ENCODE measurements around the gene B4GALT2.

Gene B4GALT2

DNA sequence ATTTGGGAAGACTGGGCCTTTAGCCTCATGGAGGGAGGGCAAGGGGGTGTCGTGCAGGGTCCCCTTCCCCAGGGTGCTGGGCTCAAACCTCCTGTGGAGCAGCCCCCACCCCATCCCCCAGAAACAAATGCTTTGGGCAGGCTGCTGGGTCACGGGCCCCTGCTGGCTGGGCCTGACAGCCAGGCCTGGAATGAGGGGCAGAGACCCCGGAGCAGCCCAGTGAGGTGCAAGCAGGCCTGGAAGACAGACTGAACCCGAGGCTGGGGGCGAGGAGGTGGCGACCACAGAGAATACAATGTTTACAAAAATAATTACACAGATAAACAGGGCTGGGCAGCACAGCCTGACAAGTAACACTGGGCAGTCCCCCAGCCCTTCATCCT, 17.7 kb downstream of the B4GALT2 start:
- no CpG with 5 or more reads among the region's 6 CpGs for WGBS (ENCODE audit: extremely low coverage, insufficient coverage, low lambda C conversion rate)
- H2BK5ac ChIP-seq (ENCODE audit: low read length), result no peak overlapping the region
- H4K8ac ChIP-seq (ENCODE audit: low read depth, low read length), result no peak overlapping the region
- H3K23ac ChIP-seq (ENCODE audit: low read length), result no peak overlapping the region
- no peaks in the 10 kb centered on the region for H3K79me1 ChIP-seq (ENCODE audit: low read length)
- no peaks in the 10 kb centered on the region for H3K4me1 ChIP-seq (ENCODE audit: control insufficient read depth, low read depth, low read length)
- H3K4ac ChIP-seq (ENCODE audit: low read depth, low read length), result no peak overlapping the region
- no peak for DNase-seq
- no peak overlapping the region for H3K4me3 ChIP-seq (ENCODE audit: low read length)
- no peak overlapping the region for H3K9ac ChIP-seq (ENCODE audit: low read length)
- no peaks in the 10 kb centered on the region for H3K36me3 ChIP-seq (ENCODE audit: control insufficient read depth, insufficient read depth, low read length)
- no peak overlapping the region for H3K56ac ChIP-seq (ENCODE audit: low read length)
- no peak overlapping the region for H3K27ac ChIP-seq (ENCODE audit: low read depth, low read length)
- no peak overlapping the region for H3K18ac ChIP-seq (ENCODE audit: low read length)
- H2BK120ac ChIP-seq (ENCODE audit: low read depth, low read length), result no peak overlapping the region
- H3K4me2 ChIP-seq (ENCODE audit: low read length), result no peak overlapping the region
- H4K5ac ChIP-seq (ENCODE audit: low read length), result no peak overlapping the region
- H2BK15ac ChIP-seq (replicated peaks; ENCODE audit: low read depth), result no peak overlapping the region
- H3K27me3 ChIP-seq (ENCODE audit: insufficient read depth, low read length, poor library complexity), result no peaks in the 10 kb centered on the region
- no peak overlapping the region for H2AK5ac ChIP-seq (ENCODE audit: low read length)
- H3K79me2 ChIP-seq (ENCODE audit: control insufficient read depth, insufficient read depth, low read length), result no peaks in the 10 kb centered on the region

DNA sequence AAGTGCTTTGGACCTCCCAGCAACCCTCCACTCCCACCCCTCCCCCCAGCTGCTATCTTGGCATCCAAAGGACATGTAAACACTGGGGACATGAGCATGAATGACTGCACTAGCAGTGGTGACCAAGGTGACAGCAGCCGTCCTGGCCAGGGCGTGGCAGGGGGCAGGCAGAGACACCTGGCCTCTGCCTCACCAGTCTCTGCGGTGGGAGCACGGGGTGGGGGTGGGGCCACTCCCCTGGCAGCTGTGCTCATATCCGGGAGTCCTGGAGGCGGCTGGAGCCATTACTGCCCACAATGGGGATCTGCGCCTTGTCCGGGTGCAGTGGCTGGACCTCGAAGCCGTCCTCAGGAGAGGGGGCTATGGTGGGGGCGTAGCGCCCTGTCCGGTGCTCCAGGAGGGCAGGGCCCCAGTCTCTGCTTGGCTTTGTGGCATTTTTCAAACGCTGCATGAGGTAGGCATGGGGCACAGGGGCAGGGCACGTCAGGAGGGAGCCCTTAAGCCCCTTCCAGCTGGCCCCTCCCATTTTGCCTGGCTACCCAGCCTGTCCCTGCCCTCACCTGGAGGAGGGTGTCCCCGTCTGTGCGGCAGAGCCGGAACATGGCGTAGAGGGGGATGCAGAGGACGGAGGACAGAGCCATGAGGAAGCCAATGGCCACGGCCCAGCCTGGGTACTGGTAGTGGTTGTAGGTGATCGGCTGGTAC, 18.4 kb downstream of the B4GALT2 start:
- H3K27ac ChIP-seq (ENCODE audit: low read depth, low read length), result no peak overlapping the region
- DNase-seq, result no peak
- no peak overlapping the region for H2BK120ac ChIP-seq (ENCODE audit: low read depth, low read length)
- no peaks in the 10 kb centered on the region for H3K36me3 ChIP-seq (ENCODE audit: control insufficient read depth, insufficient read depth, low read length)
- H3K27me3 ChIP-seq (ENCODE audit: insufficient read depth, low read length, poor library complexity), result no peaks in the 10 kb centered on the region
- no peaks in the 10 kb centered on the region for H3K4me1 ChIP-seq (ENCODE audit: control insufficient read depth, low read depth, low read length)
- H3K79me2 ChIP-seq (ENCODE audit: control insufficient read depth, insufficient read depth, low read length), result no peaks in the 10 kb centered on the region
- no peak overlapping the region for H3K4ac ChIP-seq (ENCODE audit: low read depth, low read length)
- H4K8ac ChIP-seq (ENCODE audit: low read depth, low read length), result no peak overlapping the region
- H3K18ac ChIP-seq (ENCODE audit: low read length), result no peak overlapping the region
- no peak overlapping the region for H2BK15ac ChIP-seq (replicated peaks; ENCODE audit: low read depth)
- no peak overlapping the region for H4K5ac ChIP-seq (ENCODE audit: low read length)
- H3K4me2 ChIP-seq (ENCODE audit: low read length), result no peak overlapping the region
- WGBS (ENCODE audit: extremely low coverage, insufficient coverage, low lambda C conversion rate), result no CpG with 5 or more reads among the region's 22 CpGs
- no peak overlapping the region for H3K23ac ChIP-seq (ENCODE audit: low read length)
- H2BK5ac ChIP-seq (ENCODE audit: low read length), result no peak overlapping the region
- no peak overlapping the region for H3K4me3 ChIP-seq (ENCODE audit: low read length)
- no peak overlapping the region for H2AK5ac ChIP-seq (ENCODE audit: low read length)
- no peak overlapping the region for H3K9ac ChIP-seq (ENCODE audit: low read length)
- H3K79me1 ChIP-seq (ENCODE audit: low read length), result no peaks in the 10 kb centered on the region
- H3K56ac ChIP-seq (ENCODE audit: low read length), result peak overlapping the region; percentile 17

DNA sequence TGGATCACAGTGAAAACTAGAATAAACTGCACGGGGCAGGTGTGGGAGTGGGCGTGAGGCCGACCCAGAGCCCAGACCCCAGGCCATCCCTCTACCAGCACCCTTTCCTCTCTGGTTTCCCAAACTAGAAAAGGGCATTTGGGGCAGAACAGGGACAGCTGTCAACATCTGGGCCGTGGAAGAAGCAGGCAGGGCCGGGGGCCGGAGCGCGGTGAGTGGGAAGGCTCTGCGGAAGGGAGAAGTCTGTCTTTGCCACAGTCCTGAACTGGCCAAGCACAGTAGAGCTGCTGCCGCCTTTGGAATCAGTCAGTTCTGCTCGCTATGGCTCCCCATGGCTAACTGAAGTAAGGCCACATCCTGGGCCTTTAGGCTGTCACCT, 19.0 kb downstream of the B4GALT2 start:
- no peak overlapping the region for H3K4ac ChIP-seq (ENCODE audit: low read depth, low read length)
- no peak overlapping the region for H4K5ac ChIP-seq (ENCODE audit: low read length)

DNA sequence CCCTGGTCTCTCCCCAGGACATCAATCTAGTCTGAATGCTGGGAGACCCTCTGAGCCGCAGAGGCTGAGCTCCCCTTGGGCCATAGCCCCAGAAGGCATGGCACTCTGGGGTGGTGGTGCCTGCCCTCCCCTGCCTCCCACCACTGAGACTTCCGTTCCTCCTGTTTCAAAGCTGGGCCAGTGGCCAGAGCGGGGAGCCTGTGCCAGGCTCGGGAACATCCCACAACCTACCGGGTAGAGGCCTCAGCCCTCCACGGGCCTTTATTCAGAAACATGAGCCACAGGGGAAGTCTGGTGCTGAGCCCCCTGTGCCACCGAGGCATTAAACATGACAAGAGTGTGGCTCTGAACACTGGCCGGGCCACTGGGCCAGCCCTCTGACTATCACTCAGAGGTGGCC, 20.4 kb downstream of the B4GALT2 start:
- Histone ChIP-seq H3K79me2 (ENCODE audit: control insufficient read depth, insufficient read depth, low read length) (no peaks in the 10 kb centered on the region), H3K56ac (ENCODE audit: low read length) (peak overlapping the region; percentile 25), H3K4me1 (ENCODE audit: control insufficient read depth, low read depth, low read length) (no peaks in the 10 kb centered on the region), H3K4ac (ENCODE audit: low read depth, low read length) (no peak overlapping the region), H2BK15ac (replicated peaks; ENCODE audit: low read depth) (no peak overlapping the region), H2AK5ac (ENCODE audit: low read length) (no peak overlapping the region), H4K8ac (ENCODE audit: low read depth, low read length) (no peak overlapping the region), H3K9ac (ENCODE audit: low read length) (no peak overlapping the region), H3K27ac (ENCODE audit: low read depth, low read length) (peak overlapping the region; percentile 24), H2BK5ac (ENCODE audit: low read length) (peak overlapping the region; percentile 26), H4K5ac (ENCODE audit: low read length) (peak overlapping the region; percentile 60), H3K23ac (ENCODE audit: low read length) (no peak overlapping the region), H3K36me3 (ENCODE audit: control insufficient read depth, insufficient read depth, low read length) (no peaks in the 10 kb centered on the region), H3K18ac (ENCODE audit: low read length) (no peak overlapping the region), H3K4me2 (ENCODE audit: low read length) (no peak overlapping the region), H3K4me3 (ENCODE audit: low read length) (no peak overlapping the region), H3K79me1 (ENCODE audit: low read length) (no peaks in the 10 kb centered on the region), H2BK120ac (ENCODE audit: low read depth, low read length) (no peak overlapping the region), H3K27me3 (ENCODE audit: insufficient read depth, low read length, poor library complexity) (no peaks in the 10 kb centered on the region)
- DNase-seq, result no peak
- no CpG with 5 or more reads among the region's 8 CpGs for WGBS (ENCODE audit: extremely low coverage, insufficient coverage, low lambda C conversion rate)

More for the DNA sequence above, 19.0 kb downstream of the B4GALT2 start:
- Histone ChIP-seq H3K4me1 (ENCODE audit: control insufficient read depth, low read depth, low read length) (no peaks in the 10 kb centered on the region), H3K79me1 (ENCODE audit: low read length) (no peaks in the 10 kb centered on the region), H3K23ac (ENCODE audit: low read length) (no peak overlapping the region), H3K9ac (ENCODE audit: low read length) (no peak overlapping the region), H4K8ac (ENCODE audit: low read depth, low read length) (no peak overlapping the region), H2BK15ac (replicated peaks; ENCODE audit: low read depth) (no peak overlapping the region), H2BK120ac (ENCODE audit: low read depth, low read length) (no peak overlapping the region), H3K56ac (ENCODE audit: low read length) (no peak overlapping the region), H3K4me3 (ENCODE audit: low read length) (no peak overlapping the region), H3K27me3 (ENCODE audit: insufficient read depth, low read length, poor library complexity) (no peaks in the 10 kb centered on the region), H3K18ac (ENCODE audit: low read length) (no peak overlapping the region), H3K27ac (ENCODE audit: low read depth, low read length) (no peak overlapping the region), H3K79me2 (ENCODE audit: control insufficient read depth, insufficient read depth, low read length) (no peaks in the 10 kb centered on the region), H3K4me2 (ENCODE audit: low read length) (no peak overlapping the region), H2BK5ac (ENCODE audit: low read length) (no peak overlapping the region), H2AK5ac (ENCODE audit: low read length) (no peak overlapping the region), H3K36me3 (ENCODE audit: control insufficient read depth, insufficient read depth, low read length) (no peaks in the 10 kb centered on the region)
- WGBS (ENCODE audit: extremely low coverage, insufficient coverage, low lambda C conversion rate), result no CpG with 5 or more reads among the region's 11 CpGs
- DNase-seq, result no peak

DNA sequence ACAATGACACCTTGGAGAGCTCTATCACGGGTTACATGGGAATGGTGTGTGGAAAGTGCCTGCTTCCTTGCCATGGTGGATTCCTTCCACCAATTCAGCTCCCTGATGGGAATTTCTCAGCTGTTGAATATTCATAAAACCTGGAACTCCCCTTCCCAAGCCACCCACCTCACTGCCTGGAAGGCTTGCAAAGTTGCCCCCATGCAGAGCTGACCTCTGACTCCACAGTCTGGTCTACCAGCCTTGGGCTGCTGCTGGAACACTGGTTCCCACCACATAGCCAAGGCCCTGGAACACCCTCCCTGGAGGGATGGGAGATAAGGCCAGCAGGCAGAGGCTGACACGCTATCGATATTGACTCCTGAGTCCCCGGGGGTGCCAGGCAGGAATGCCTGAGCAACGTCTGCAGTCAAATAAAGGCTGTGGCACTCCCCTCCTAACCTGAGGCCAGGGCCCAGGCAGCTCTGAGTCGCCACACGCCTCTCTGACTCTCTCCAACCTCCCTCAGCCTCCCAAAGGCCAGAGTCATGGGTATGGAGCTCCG, 21.2 kb downstream of the B4GALT2 start:
- H3K4me1 ChIP-seq (ENCODE audit: control insufficient read depth, low read depth, low read length), result no peaks in the 10 kb centered on the region
- WGBS (ENCODE audit: extremely low coverage, insufficient coverage, low lambda C conversion rate), result no CpG with 5 or more reads among the region's 8 CpGs
- H3K4me3 ChIP-seq (ENCODE audit: low read length), result no peak overlapping the region
- no peak overlapping the region for H4K5ac ChIP-seq (ENCODE audit: low read length)
- no peaks in the 10 kb centered on the region for H3K36me3 ChIP-seq (ENCODE audit: control insufficient read depth, insufficient read depth, low read length)
- peak overlapping the region; percentile 18 for H3K56ac ChIP-seq (ENCODE audit: low read length)
- no peak overlapping the region for H3K18ac ChIP-seq (ENCODE audit: low read length)
- H2BK120ac ChIP-seq (ENCODE audit: low read depth, low read length), result no peak overlapping the region
- peak overlapping the region; percentile 24 for H3K27ac ChIP-seq (ENCODE audit: low read depth, low read length)
- no peak overlapping the region for H3K4me2 ChIP-seq (ENCODE audit: low read length)
- H3K27me3 ChIP-seq (ENCODE audit: insufficient read depth, low read length, poor library complexity), result no peaks in the 10 kb centered on the region
- no peaks in the 10 kb centered on the region for H3K79me1 ChIP-seq (ENCODE audit: low read length)
- H3K23ac ChIP-seq (ENCODE audit: low read length), result no peak overlapping the region
- H2AK5ac ChIP-seq (ENCODE audit: low read length), result no peak overlapping the region
- H3K79me2 ChIP-seq (ENCODE audit: control insufficient read depth, insufficient read depth, low read length), result no peaks in the 10 kb centered on the region
- peak; percentile 97 for DNase-seq
- H2BK15ac ChIP-seq (replicated peaks; ENCODE audit: low read depth), result no peak overlapping the region
- H3K9ac ChIP-seq (ENCODE audit: low read length), result no peak overlapping the region
- peak overlapping the region; percentile 80 for H2BK5ac ChIP-seq (ENCODE audit: low read length)
- no peak overlapping the region for H3K4ac ChIP-seq (ENCODE audit: low read depth, low read length)
- H4K8ac ChIP-seq (ENCODE audit: low read depth, low read length), result no peak overlapping the region

DNA sequence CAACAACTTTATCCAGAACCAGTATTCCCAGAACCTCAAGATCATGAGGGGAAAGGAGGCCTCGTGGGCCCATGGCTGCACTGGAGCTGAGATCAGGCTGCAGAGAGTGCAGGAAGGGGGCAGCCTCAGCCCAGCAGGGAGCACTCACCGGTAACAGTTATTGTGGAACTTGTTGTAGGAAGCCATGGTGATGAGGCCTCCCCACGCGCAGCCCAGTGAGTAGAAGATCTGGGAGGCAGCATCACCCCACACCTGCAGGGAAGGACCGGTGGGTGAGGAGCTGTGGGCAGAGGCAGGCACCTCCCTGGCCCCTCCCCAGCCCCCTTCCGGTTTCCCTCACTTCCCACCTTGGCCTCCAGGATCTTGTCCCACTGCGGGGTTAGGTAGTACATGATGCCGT, 23.2 kb downstream of the B4GALT2 start:
- Histone ChIP-seq H3K79me2 (ENCODE audit: control insufficient read depth, insufficient read depth, low read length) (no peaks in the 10 kb centered on the region), H2BK120ac (ENCODE audit: low read depth, low read length) (no peak overlapping the region), H3K4me1 (ENCODE audit: control insufficient read depth, low read depth, low read length) (no peaks in the 10 kb centered on the region), H3K36me3 (ENCODE audit: control insufficient read depth, insufficient read depth, low read length) (peaks cover 2% of the 10 kb centered on the region), H3K4me3 (ENCODE audit: low read length) (no peak overlapping the region), H2AK5ac (ENCODE audit: low read length) (no peak overlapping the region), H3K27me3 (ENCODE audit: insufficient read depth, low read length, poor library complexity) (no peaks in the 10 kb centered on the region), H3K4ac (ENCODE audit: low read depth, low read length) (no peak overlapping the region), H3K23ac (ENCODE audit: low read length) (no peak overlapping the region), H3K4me2 (ENCODE audit: low read length) (no peak overlapping the region), H2BK15ac (replicated peaks; ENCODE audit: low read depth) (no peak overlapping the region), H3K56ac (ENCODE audit: low read length) (no peak overlapping the region), H3K79me1 (ENCODE audit: low read length) (no peaks in the 10 kb centered on the region), H3K18ac (ENCODE audit: low read length) (no peak overlapping the region), H2BK5ac (ENCODE audit: low read length) (no peak overlapping the region), H4K5ac (ENCODE audit: low read length) (no peak overlapping the region), H3K9ac (ENCODE audit: low read length) (no peak overlapping the region), H3K27ac (ENCODE audit: low read depth, low read length) (no peak overlapping the region), H4K8ac (ENCODE audit: low read depth, low read length) (no peak overlapping the region)
- WGBS (ENCODE audit: extremely low coverage, insufficient coverage, low lambda C conversion rate), result no CpG with 5 or more reads among the region's 8 CpGs
- DNase-seq, result no peak
